ENCODE data around the gene HNRNPH2.
A peak's percentile ranks its signal among the peaks of the same experiment; 100 is the strongest.

HNRNPH2 gene

DNA sequence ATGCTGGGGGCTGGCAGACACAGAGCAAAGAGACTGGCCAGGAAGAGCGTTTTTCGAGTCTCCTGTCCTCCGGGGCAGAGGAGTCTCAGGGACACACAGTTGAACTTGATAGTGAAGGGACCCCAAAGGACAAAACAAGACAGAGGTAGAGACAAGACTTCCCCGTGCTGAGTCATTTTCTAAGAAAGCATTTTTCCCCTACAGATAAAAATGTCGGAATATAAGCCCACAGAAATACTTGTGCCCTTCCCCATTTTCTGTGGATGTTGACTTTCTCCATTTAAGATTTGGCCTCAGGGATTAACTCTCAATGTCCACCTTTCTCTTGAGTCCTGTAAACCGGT, 21.5 kb upstream of the HNRNPH2 start:
- no peaks in the 10 kb centered on the region for H3K9me3 Mint-ChIP-seq
- H3K27me3 Mint-ChIP-seq, result no peaks in the 10 kb centered on the region
- ATAC-seq (no peak), DNase-seq (no peak)
- H3K4me1 Mint-ChIP-seq, result peaks cover 13% of the 10 kb centered on the region
- H3K36me3 Mint-ChIP-seq (ENCODE audit: low read depth), result peaks cover 7% of the 10 kb centered on the region
- H3K4me3 Mint-ChIP-seq, result peak overlapping the region; percentile 68
- H3K27ac Mint-ChIP-seq, result peak overlapping the region; percentile 65

DNA sequence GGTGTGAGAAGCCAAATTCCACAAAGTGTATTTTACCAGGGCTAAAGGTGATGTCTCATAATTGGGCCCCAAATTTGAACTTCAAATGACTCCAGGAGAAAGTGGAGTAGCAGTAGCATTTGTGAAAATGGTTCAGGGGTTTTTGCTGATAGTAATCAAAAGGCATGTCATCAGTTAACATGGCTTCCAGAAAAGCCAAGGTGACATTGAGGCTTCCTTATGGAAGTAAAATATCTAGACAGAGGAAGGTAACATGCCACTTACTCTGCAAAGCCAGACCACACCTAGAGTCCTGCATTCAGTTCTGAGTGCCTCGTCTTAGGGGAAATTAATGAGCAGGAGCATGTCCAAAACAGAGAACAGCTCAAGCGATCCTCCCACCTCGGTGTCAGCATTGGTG, 19.4 kb upstream of the HNRNPH2 start:
- ATAC-seq, result no peak
- Mint-ChIP-seq H3K4me3 (no peak overlapping the region), H3K27me3 (no peaks in the 10 kb centered on the region), H3K9me3 (no peaks in the 10 kb centered on the region), H3K4me1 (peaks cover 25% of the 10 kb centered on the region), H3K27ac (no peak overlapping the region), H3K36me3 (ENCODE audit: low read depth) (peaks cover 27% of the 10 kb centered on the region)
- no peak for DNase-seq

DNA sequence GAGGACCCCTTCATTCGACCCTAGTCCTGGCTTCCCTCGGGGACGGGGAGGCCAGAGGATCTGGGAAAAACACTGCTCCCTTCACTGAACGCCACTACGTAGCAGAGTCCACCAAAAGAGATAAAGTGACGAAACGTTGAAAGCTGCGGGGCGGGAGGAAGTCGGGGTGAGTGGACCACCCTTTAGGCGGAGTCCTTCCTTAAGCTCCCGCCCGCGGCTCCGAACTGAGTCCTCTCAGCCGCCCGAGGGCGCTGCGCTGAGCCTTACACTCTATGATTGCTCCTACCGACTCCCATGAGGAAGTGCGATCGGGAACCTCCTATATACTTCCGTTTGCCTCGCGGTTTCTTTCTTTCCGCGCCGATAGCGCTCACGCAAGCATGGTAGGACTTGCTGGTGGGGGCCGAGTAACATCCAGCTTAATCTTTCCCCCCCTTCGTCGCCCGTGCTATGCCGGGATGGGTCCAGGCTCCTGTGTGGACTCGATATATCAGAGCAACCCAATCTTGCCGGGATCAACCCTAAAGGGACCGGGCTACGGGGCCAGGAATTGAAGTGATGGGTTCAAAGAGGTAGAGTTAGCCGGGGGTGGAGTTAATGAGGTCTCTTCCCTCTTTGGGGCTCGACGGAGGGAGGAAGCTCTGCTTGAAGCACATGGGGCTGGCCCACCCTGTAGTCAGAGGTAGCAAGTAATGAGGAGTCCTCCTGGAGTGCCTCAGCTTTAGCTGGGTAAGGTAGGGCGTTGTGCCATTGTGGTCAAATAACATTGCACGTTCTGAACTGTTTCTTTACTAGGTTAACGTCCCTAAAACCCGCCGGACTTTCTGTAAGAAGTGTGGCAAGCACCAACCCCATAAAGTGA, 17.1 kb upstream of the HNRNPH2 start, which contains the start of gene RPL36A:
Gene RPL36A (plus strand): TSS at position 348 of the 862 bp plus-strand sequence. CDS start 33 bp downstream, at position 381.
- DNase-seq, result peak; percentile 82
- ATAC-seq, result peak; percentile 99
- Mint-ChIP-seq H3K9me3 (no peaks in the 10 kb centered on the region), H3K4me1 (peaks cover 29% of the 10 kb centered on the region), H3K4me3 (peak within 1 kb of the TSS; percentile 92), H3K27me3 (no peaks in the 10 kb centered on the region), H3K27ac (peak within 1 kb of the TSS; percentile 98), H3K36me3 (ENCODE audit: low read depth) (peaks cover 40% of the 10 kb centered on the region)

DNA sequence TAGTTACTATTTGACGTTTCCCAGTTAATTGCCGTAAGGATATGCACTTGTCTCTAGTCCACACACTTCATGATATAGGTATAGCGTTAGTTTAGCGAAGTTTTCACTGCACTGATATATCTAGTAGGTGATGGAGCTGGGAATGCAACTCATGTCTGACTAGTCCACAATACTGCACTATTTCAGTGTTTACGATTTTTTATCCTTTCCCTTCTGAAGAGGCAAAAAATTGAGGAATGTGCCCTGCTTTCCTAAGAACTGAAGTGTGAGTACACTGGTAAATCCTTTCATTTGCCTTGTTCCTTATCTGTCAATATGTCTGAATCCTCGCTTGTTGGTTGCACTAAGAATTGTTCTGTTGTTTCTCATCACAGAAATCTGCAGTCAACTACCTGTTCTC, 16.2 kb upstream of the HNRNPH2 start:
- DNase-seq, result no peak
- Mint-ChIP-seq H3K27me3 (no peaks in the 10 kb centered on the region), H3K36me3 (ENCODE audit: low read depth) (peaks cover 40% of the 10 kb centered on the region), H3K4me1 (peaks cover 25% of the 10 kb centered on the region), H3K27ac (peak overlapping the region; percentile 98), H3K9me3 (no peaks in the 10 kb centered on the region), H3K4me3 (peak overlapping the region; percentile 92)
- no peak for ATAC-seq

DNA sequence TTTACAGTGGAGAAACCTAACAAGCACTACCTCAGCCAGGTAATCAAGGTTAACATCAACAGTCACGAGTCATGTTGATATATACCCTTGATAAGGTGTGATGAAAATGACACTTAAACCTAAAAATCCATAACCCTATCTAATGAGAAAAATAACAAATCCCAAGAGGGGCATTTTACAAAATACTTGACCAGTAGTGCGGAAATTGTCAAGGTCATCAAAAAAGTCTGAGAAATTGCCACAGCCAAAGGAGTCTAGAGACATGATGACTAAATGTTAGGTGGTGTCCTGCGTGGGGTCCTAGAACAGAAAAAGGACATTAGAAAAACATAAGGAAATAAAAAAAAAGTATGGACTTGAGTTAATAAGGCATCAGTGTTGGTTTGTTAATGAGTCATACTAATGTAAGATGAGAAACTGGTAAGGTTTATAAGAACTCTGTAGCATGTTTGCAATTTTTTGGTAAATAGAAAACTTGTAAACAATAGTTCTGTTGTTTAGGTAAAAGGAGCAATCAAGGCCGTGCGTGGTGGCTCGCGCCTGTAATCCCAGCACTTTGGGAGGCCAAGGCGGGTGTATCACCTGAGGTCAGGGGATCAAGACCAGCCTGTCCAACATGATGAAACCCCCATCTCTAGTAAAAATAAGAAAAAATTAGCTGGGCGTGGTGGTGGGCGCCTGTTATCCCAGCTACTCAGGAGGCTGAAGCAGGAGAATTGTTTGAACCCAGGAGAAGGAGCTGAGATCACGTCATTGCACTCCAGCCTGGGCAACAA, 14.3 kb upstream of the HNRNPH2 start:
- Mint-ChIP-seq H3K9me3 (no peaks in the 10 kb centered on the region), H3K27ac (peak overlapping the region; percentile 98), H3K36me3 (ENCODE audit: low read depth) (peaks cover 40% of the 10 kb centered on the region), H3K4me1 (peaks cover 25% of the 10 kb centered on the region), H3K4me3 (peak overlapping the region; percentile 92), H3K27me3 (no peaks in the 10 kb centered on the region)
- DNase-seq (no peak), ATAC-seq (no peak)

DNA sequence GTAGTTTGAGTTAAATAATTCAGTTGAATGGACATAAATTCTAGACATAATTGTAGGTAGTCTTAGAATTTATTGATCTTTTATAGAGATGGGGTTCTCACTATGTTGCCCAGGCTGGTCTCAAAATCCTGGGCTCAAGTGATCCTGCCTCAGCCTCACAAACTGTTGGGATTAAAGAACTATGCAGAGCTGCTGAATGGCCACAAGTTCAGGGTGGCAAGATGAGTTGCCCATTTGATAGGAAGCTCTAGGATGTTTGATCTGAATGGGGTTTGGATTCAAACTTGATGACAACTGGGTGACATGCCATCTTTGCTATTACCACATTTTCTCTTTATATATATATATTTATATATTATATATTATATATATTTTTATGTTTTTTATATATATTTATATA, 13.7 kb upstream of the HNRNPH2 start:
- DNase-seq (no peak), ATAC-seq (no peak)
- H3K27me3 Mint-ChIP-seq, result no peaks in the 10 kb centered on the region
- H3K36me3 Mint-ChIP-seq (ENCODE audit: low read depth), result peaks cover 40% of the 10 kb centered on the region
- H3K4me3 Mint-ChIP-seq, result peak overlapping the region; percentile 92
- H3K27ac Mint-ChIP-seq, result peak overlapping the region; percentile 98
- no peaks in the 10 kb centered on the region for H3K9me3 Mint-ChIP-seq
- H3K4me1 Mint-ChIP-seq, result peaks cover 25% of the 10 kb centered on the region

DNA sequence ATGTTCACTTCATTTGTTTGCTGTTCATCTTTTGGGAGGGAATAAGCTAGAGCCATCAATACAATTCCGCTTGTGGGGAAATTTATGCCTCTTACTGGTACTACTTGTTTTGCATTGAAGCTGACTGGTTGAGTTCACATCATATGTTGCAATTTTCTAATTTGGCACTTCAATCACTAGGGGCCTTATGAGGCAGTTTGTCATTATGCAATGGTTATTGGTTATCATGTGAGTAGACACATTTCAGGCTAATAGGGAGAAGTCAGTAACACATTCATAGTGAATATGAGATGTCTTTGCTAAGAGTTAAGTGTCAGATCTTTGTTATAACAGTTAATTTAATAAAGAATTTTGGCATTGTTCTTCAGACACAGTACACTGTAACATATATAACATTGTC, 12.2 kb upstream of the HNRNPH2 start:
- no peaks in the 10 kb centered on the region for H3K9me3 Mint-ChIP-seq
- ATAC-seq, result no peak
- H3K27me3 Mint-ChIP-seq, result no peaks in the 10 kb centered on the region
- DNase-seq, result no peak
- H3K27ac Mint-ChIP-seq, result peak overlapping the region; percentile 47
- peaks cover 22% of the 10 kb centered on the region for H3K4me1 Mint-ChIP-seq
- no peak overlapping the region for H3K4me3 Mint-ChIP-seq
- H3K36me3 Mint-ChIP-seq (ENCODE audit: low read depth), result peaks cover 50% of the 10 kb centered on the region

DNA sequence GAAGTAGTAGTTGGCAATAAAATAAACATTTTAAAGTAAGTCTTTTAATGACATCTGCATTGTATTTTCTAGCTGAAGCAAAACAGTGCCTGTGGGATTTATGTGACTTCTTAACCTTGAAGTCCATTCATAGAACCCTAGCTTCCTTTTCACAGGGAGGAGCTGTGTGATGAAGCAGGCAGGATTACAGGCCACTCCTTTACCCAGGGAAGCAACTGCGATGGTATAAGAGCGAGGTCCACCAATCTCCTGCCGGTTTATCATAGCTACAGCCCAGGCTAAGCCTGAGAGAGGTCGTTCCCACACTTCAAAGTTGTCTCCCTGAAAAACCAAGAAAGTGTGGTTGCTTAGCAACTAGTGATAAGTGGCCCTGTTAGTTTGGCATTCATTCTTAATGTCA, 10.2 kb upstream of the HNRNPH2 start:
- Mint-ChIP-seq H3K4me1 (peaks cover 16% of the 10 kb centered on the region), H3K36me3 (ENCODE audit: low read depth) (peaks cover 40% of the 10 kb centered on the region), H3K27ac (no peak overlapping the region), H3K27me3 (no peaks in the 10 kb centered on the region), H3K9me3 (no peaks in the 10 kb centered on the region), H3K4me3 (no peak overlapping the region)
- DNase-seq (no peak), ATAC-seq (no peak)

DNA sequence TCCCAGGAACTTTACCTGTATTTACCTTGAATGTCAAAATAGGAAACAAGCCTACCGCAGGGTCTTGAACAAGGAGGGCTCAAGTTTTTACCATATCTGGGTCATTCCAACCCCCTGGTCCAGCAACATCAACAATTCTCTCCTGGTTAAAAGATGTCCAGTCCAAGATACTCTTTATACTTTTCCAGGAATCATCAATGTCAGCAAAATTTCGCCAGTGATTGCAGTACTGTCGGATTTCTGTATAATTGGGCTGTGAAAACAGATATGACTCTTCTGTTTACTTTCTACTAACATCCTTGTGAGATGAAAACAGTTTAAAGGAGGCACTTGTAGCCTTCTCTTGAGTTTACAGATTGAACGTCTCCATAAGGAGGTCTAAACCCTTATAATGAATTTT, 9.3 kb upstream of the HNRNPH2 start:
- H3K27ac Mint-ChIP-seq, result no peak overlapping the region
- ATAC-seq, result no peak
- no peak overlapping the region for H3K4me3 Mint-ChIP-seq
- H3K9me3 Mint-ChIP-seq, result no peaks in the 10 kb centered on the region
- no peaks in the 10 kb centered on the region for H3K27me3 Mint-ChIP-seq
- DNase-seq, result no peak
- H3K36me3 Mint-ChIP-seq (ENCODE audit: low read depth), result peaks cover 33% of the 10 kb centered on the region
- peaks cover 8% of the 10 kb centered on the region for H3K4me1 Mint-ChIP-seq

DNA sequence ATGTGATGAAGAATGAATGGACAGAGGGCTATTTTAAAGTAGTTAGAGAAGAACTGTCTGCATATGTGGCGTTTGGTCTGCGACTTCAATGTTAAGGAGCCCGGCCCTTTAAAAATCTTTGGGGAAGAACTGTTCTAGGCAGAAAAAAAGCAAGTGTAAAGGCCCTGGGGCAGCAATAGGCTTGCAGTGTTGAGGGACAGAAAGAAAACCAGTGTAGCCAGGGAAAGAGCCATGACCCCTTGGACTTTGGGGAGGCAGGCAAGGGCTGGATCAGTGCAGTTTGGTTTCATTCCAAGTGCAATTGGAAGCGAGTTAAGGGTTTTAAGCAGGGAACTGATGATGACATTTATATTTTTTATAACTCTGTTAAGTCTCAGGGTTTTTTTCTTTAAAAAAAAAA, 8.2 kb upstream of the HNRNPH2 start:
- Mint-ChIP-seq H3K4me3 (no peak overlapping the region), H3K27me3 (no peaks in the 10 kb centered on the region), H3K9me3 (no peaks in the 10 kb centered on the region), H3K4me1 (peaks cover 7% of the 10 kb centered on the region), H3K27ac (no peak overlapping the region), H3K36me3 (ENCODE audit: low read depth) (peaks cover 31% of the 10 kb centered on the region)
- ATAC-seq (no peak), DNase-seq (no peak)

DNA sequence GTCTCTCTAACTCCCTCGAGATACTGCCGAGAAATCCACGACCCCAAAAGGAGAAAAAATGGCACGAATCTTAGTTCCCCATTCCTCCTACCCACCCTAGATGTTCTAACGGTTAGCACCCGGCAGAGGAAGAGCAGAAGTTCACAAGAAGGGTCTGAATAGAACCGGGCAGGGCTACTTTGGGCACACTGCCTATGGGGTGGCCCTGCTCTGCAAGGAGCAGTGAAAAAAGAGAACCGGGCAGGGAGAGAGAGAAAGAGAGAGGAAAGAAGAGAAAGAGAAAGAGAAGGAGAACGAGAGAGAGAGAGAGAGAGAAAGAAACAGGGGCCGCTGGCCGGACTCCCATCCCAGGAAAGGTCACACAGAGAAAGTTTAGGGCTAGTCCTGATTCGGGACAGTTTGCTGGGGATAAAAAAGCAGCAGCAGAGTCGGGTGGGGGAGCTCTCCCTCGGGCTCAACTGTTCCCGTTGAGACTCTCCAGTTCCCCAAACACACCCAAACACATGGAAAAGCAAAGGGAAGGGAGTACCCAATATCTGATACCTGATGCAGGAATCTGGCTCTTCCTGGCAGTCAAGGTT, 765 bp upstream of the HNRNPH2 start:
- no peak for ATAC-seq

DNA sequence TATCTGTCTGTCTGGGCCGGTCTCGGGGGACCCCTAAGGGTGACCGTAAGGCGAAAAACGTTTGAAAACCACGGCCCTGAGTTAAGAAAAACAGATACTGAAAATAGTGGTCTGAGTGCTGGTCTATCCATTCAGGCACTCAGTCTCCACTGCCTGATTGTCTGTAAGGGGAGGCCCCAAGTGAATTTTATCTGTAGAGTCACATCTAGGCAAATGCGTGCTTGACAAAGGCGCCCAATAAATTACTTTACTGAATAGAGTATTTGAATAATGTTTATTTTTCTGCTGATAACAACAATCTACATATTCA, 465 bp downstream of the HNRNPH2 start:
- Mint-ChIP-seq H3K9me3 (no peaks in the 10 kb centered on the region), H3K36me3 (ENCODE audit: low read depth) (peaks cover 29% of the 10 kb centered on the region), H3K4me3 (peak overlapping the region; percentile 97), H3K4me1 (peaks cover 47% of the 10 kb centered on the region), H3K27ac (peak overlapping the region; percentile 98), H3K27me3 (peaks cover 4% of the 10 kb centered on the region)
- ATAC-seq (peak; percentile 44), DNase-seq (no peak)

More for the DNA sequence above, 765 bp upstream of the HNRNPH2 start:
- Mint-ChIP-seq H3K4me3 (peak overlapping the region; percentile 97), H3K36me3 (ENCODE audit: low read depth) (peaks cover 23% of the 10 kb centered on the region), H3K27me3 (peaks cover 4% of the 10 kb centered on the region), H3K4me1 (peaks cover 36% of the 10 kb centered on the region), H3K27ac (peak overlapping the region; percentile 98), H3K9me3 (no peaks in the 10 kb centered on the region)
- no peak for DNase-seq

DNA sequence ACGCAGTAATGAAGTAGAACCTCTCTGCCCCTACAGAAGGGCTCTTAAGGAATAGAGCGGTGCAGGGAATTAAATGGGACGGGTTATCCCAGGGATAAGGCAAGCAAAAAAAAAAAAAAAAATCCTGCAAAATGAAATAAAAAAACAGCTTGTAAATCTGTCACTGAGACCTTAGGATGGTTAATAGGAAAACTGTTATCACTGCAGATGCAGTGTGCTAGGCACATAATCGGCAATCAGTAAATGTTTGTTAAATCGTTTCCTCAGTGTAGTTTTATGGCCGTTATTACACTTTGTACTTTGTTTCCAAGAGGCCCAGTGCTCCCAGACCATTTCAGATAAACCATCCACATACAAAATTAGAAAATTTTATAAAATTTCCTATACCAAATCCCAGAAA, 1.0 kb downstream of the HNRNPH2 start:
- no peaks in the 10 kb centered on the region for H3K9me3 Mint-ChIP-seq
- DNase-seq, result no peak
- H3K4me1 Mint-ChIP-seq, result peaks cover 47% of the 10 kb centered on the region
- peaks cover 4% of the 10 kb centered on the region for H3K27me3 Mint-ChIP-seq
- ATAC-seq, result no peak
- peak overlapping the region; percentile 98 for H3K27ac Mint-ChIP-seq
- H3K4me3 Mint-ChIP-seq, result peak overlapping the region; percentile 97
- peaks cover 24% of the 10 kb centered on the region for H3K36me3 Mint-ChIP-seq (ENCODE audit: low read depth)

DNA sequence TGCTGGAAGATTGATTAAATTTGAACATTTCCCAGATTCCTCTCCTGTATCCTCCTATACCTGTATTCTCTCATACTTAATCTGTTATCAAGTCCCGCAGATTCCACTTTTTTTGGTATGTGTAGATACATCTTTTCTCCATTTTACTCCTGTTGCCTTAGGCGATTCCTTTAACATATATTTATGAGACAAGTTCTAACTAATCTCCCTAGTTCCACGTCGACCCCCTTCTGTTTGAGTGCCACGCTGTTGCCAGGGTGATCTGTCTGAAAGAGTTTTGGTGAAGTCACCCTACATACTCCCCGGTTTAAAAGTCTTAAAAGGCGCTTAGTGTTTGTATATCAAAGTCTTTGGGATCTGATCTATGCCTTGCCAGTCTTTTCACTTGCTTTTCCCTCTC, 2.4 kb downstream of the HNRNPH2 start:
- Mint-ChIP-seq H3K27ac (peak overlapping the region; percentile 80), H3K9me3 (no peaks in the 10 kb centered on the region), H3K4me1 (peaks cover 55% of the 10 kb centered on the region), H3K36me3 (ENCODE audit: low read depth) (peaks cover 21% of the 10 kb centered on the region), H3K4me3 (peak overlapping the region; percentile 67), H3K27me3 (peaks cover 4% of the 10 kb centered on the region)
- DNase-seq (no peak), ATAC-seq (no peak)

DNA sequence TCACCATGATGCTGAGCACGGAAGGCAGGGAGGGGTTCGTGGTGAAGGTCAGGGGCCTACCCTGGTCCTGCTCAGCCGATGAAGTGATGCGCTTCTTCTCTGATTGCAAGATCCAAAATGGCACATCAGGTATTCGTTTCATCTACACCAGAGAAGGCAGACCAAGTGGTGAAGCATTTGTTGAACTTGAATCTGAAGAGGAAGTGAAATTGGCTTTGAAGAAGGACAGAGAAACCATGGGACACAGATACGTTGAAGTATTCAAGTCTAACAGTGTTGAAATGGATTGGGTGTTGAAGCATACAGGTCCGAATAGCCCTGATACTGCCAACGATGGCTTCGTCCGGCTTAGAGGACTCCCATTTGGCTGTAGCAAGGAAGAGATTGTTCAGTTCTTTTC, 4.0 kb downstream of the HNRNPH2 start:
- H3K27ac Mint-ChIP-seq, result no peak overlapping the region
- H3K4me3 Mint-ChIP-seq, result no peak overlapping the region

More for the DNA sequence above, 4.0 kb downstream of the HNRNPH2 start:
- Mint-ChIP-seq H3K36me3 (ENCODE audit: low read depth) (peaks cover 18% of the 10 kb centered on the region), H3K4me1 (peaks cover 57% of the 10 kb centered on the region), H3K27me3 (peaks cover 4% of the 10 kb centered on the region), H3K9me3 (no peaks in the 10 kb centered on the region)
- no peak for ATAC-seq
- DNase-seq, result no peak

Data from activated naive CD8-positive, alpha-beta T cell treated with anti-CD3 and anti-CD28 coated beads, Interleukin-2, amount 50 U/mL, for 24 hours (primary cell).